Nephron progenitor cell (in vitro differentiated cells): ENCODE results near the gene TTLL13.

Source experiments
- DNase-seq: peaks from one replicate; pipeline ENCODE4 v3.0.0; 2021
- H3K27ac Mint-ChIP-seq: 2 replicates; pipeline ENCODE4 v1.8.0; 2021; ENCODE audit warnings: mild to moderate bottlenecking, moderate library complexity, mixed read lengths
- H3K27me3 Mint-ChIP-seq: 2 replicates; pipeline ENCODE4 v1.8.0; 2021; ENCODE audit warnings: mild to moderate bottlenecking, low read depth, mixed read lengths; ENCODE audit not compliant: poor library complexity
- H3K36me3 Mint-ChIP-seq: 2 replicates; pipeline ENCODE4 v1.8.0; 2021; ENCODE audit warnings: low read depth, mixed read lengths
- H3K4me1 Mint-ChIP-seq: 2 replicates; pipeline ENCODE4 v1.8.0; 2021; ENCODE audit warnings: mixed read lengths
- H3K4me3 Mint-ChIP-seq: 2 replicates; pipeline ENCODE4 v1.8.0; 2021; ENCODE audit warnings: mild to moderate bottlenecking, moderate library complexity, mixed read lengths
- H3K9me3 Mint-ChIP-seq: 2 replicates; pipeline ENCODE4 v1.8.0; 2021; ENCODE audit warnings: mild to moderate bottlenecking, moderate library complexity, mixed read lengths
- CTCF ChIP-seq: fragments of 200-600 bp; sonication (generic); IDR thresholded peaks from 2 replicates; pipeline ENCODE4 v1.5.0; 2021; ENCODE audit warnings: antibody characterized with exemption

Gene TTLL13

GRCh38 chr15:90209591-90209990 lies 39.8 kb upstream of the TTLL13 start:
- no peak for DNase-seq
- Mint-ChIP-seq H3K4me3 (no peak overlapping the region), H3K4me1 (peaks cover 48% of the 10 kb centered on the region), H3K27ac (no peak overlapping the region), H3K36me3 (peaks cover 42% of the 10 kb centered on the region), H3K27me3 (no peaks in the 10 kb centered on the region), H3K9me3 (no peaks in the 10 kb centered on the region)
- no peak for TF ChIP-seq CTCF

- peak overlapping the region; percentile 87 for H3K27ac Mint-ChIP-seq
- no peak for TF ChIP-seq CTCF
Observed at GRCh38 chr15:90210593-90210992, 38.8 kb upstream of the TTLL13 start.

GRCh38 chr15:90211009-90211408 lies 38.3 kb upstream of the TTLL13 start:
- Mint-ChIP-seq H3K4me3 (no peak overlapping the region), H3K27me3 (no peaks in the 10 kb centered on the region), H3K27ac (peak overlapping the region; percentile 87), H3K36me3 (peaks cover 43% of the 10 kb centered on the region), H3K4me1 (peaks cover 43% of the 10 kb centered on the region), H3K9me3 (no peaks in the 10 kb centered on the region)
- TF ChIP-seq CTCF: no peak
- DNase-seq: no peak

More at GRCh38 chr15:90210593-90210992, 38.8 kb upstream of the TTLL13 start:
- H3K36me3 Mint-ChIP-seq: peaks cover 46% of the 10 kb centered on the region
- no peak for DNase-seq
- no peaks in the 10 kb centered on the region for H3K27me3 Mint-ChIP-seq
- peaks cover 47% of the 10 kb centered on the region for H3K4me1 Mint-ChIP-seq
- H3K4me3 Mint-ChIP-seq: no peak overlapping the region
- H3K9me3 Mint-ChIP-seq: no peaks in the 10 kb centered on the region

- H3K36me3 Mint-ChIP-seq: peaks cover 41% of the 10 kb centered on the region
- no peaks in the 10 kb centered on the region for H3K27me3 Mint-ChIP-seq
- H3K9me3 Mint-ChIP-seq: no peaks in the 10 kb centered on the region
- DNase-seq: no peak
- H3K4me1 Mint-ChIP-seq: peaks cover 38% of the 10 kb centered on the region
- TF ChIP-seq CTCF: no peak
- no peak overlapping the region for H3K27ac Mint-ChIP-seq
- no peak overlapping the region for H3K4me3 Mint-ChIP-seq
Observed at GRCh38 chr15:90211440-90212143, 37.8 kb upstream of the TTLL13 start.

- peak overlapping the region; percentile 64 for H3K27ac Mint-ChIP-seq
- no peaks in the 10 kb centered on the region for H3K9me3 Mint-ChIP-seq
- no peak for DNase-seq
- peaks cover 39% of the 10 kb centered on the region for H3K36me3 Mint-ChIP-seq
- H3K4me3 Mint-ChIP-seq: no peak overlapping the region
- H3K4me1 Mint-ChIP-seq: peaks cover 38% of the 10 kb centered on the region
- H3K27me3 Mint-ChIP-seq: no peaks in the 10 kb centered on the region
- TF ChIP-seq CTCF: no peak
Observed at GRCh38 chr15:90212221-90213098, 36.9 kb upstream of the TTLL13 start.
